HEK293 (cell line): ENCODE results near the gene ST7.

Experiments
- CTCF ChIA-PET: fragments of 350-600 bp; formaldehyde crosslinking; extraction: SDS; loops from one replicate; lab custom pipeline; 2021; ENCODE audit warnings: antibody characterized with exemption; lab: Yijun Ruan, JAX
- POLR2A ChIA-PET: fragments of 300-600 bp; formaldehyde crosslinking; extraction: SDS; loops from one replicate; lab custom pipeline; 2020; ENCODE audit warnings: antibody characterized with exemption, inconsistent platforms; lab: Yijun Ruan, JAX
- H3K27ac ChIP-seq: fragments of 200-500 bp; sonication (Bioruptor generic); 2 replicates; pipeline ENCODE4 v1.5.1; 2014; ENCODE audit warnings: low read depth, low read length, control low read depth, inconsistent platforms; ENCODE audit errors: extremely low read depth
- H3K36me3 ChIP-seq, 2 experiments: fragments of 200-500 bp in 1 of 2; sonication (Bioruptor generic) in 1 of 2; 1 replicate in 1 of 2; 2 replicates in 1 of 2; pipeline ENCODE4 v1.5.1; 2014 to 2017; ENCODE audit warnings: inconsistent platforms in 2 of 2, low read length in 2 of 2; ENCODE audit not compliant: control insufficient read depth in 2 of 2, insufficient read depth in 1 of 2
- H3K4me1 ChIP-seq: fragments of 200-500 bp; sonication (Bioruptor generic); 2 replicates; pipeline ENCODE4 v1.5.1; 2014; ENCODE audit warnings: mild to moderate bottlenecking, low read length, inconsistent platforms; ENCODE audit not compliant: control insufficient read depth, insufficient read depth
- H3K4me3 ChIP-seq: 2 replicates; pipeline ENCODE4 v1.5.1; 2011; ENCODE audit warnings: low read depth, mild to moderate bottlenecking, control low read depth, low read length, moderate library complexity
- H3K9me3 ChIP-seq: fragments of 200-500 bp; sonication (Bioruptor generic); 2 replicates; pipeline ENCODE4 v1.5.1; 2014; ENCODE audit warnings: low read depth, low read length, inconsistent platforms; ENCODE audit not compliant: control insufficient read depth, insufficient read depth
- GLI4 ChIP-seq: fragments of 450-650 bp; formaldehyde crosslinking; IDR thresholded peaks from 2 replicates; pipeline ENCODE4 v1.5.1; 2016; ENCODE audit warnings: missing biosample characterization, missing genetic modification characterization
- HOXD13 ChIP-seq: sonication (generic); formaldehyde crosslinking; IDR thresholded peaks from 2 replicates; pipeline ENCODE4 v1.8.0; 2022; ENCODE audit warnings: missing genetic modification reagents, borderline replicate concordance
- KLF16 ChIP-seq: fragments of 450-650 bp; formaldehyde crosslinking; IDR thresholded peaks from 2 replicates; pipeline ENCODE4 v1.5.1; 2017; ENCODE audit warnings: missing biosample characterization, missing genetic modification characterization
- KLF8 ChIP-seq: fragments of 450-650 bp; formaldehyde crosslinking; IDR thresholded peaks from 2 replicates; pipeline ENCODE4 v1.5.1; 2016; ENCODE audit warnings: missing biosample characterization, missing genetic modification characterization
- MEIS1 ChIP-seq: sonication (generic); formaldehyde crosslinking; IDR thresholded peaks from 2 replicates; pipeline ENCODE4 v1.8.1; 2022; ENCODE audit warnings: missing genetic modification reagents, mild to moderate bottlenecking, borderline replicate concordance
- OSR2 ChIP-seq: fragments of 450-650 bp; formaldehyde crosslinking; IDR thresholded peaks from 2 replicates; pipeline ENCODE4 v1.5.1; 2016; ENCODE audit warnings: missing biosample characterization, missing genetic modification characterization
- PRDM10 ChIP-seq: fragments of 450-650 bp; formaldehyde crosslinking; IDR thresholded peaks from 2 replicates; pipeline ENCODE4 v1.5.1; 2016; ENCODE audit warnings: missing biosample characterization, missing genetic modification characterization
- PRDM6 ChIP-seq: fragments of 450-650 bp; formaldehyde crosslinking; IDR thresholded peaks from 2 replicates; pipeline ENCODE4 v1.5.1; 2017; ENCODE audit warnings: missing biosample characterization, missing genetic modification characterization
- SETDB1 ChIP-seq: IDR thresholded peaks from one replicate; pipeline ENCODE4 v1.6.1; 2017; ENCODE audit warnings: mild to moderate bottlenecking, low read length, moderate library complexity, mixed read lengths; ENCODE audit not compliant: insufficient read length
- WT1 ChIP-seq: fragments of 450-650 bp; formaldehyde crosslinking; IDR thresholded peaks from 2 replicates; pipeline ENCODE4 v1.5.1; 2016; ENCODE audit warnings: missing biosample characterization, missing genetic modification characterization
- ZBTB6 ChIP-seq: fragments of 450-650 bp; formaldehyde crosslinking; IDR thresholded peaks from 2 replicates; pipeline ENCODE4 v1.5.1; 2017; ENCODE audit warnings: missing biosample characterization, missing genetic modification characterization
- ZEB2 ChIP-seq: fragments of 450-650 bp; formaldehyde crosslinking; IDR thresholded peaks from 2 replicates; pipeline ENCODE4 v1.5.1; 2016; ENCODE audit warnings: missing biosample characterization, missing genetic modification characterization
- ZNF133 ChIP-seq: fragments of 450-650 bp; formaldehyde crosslinking; IDR thresholded peaks from 2 replicates; pipeline ENCODE4 v1.5.1; 2016; ENCODE audit warnings: missing biosample characterization, missing genetic modification characterization
- ZNF140 ChIP-seq: fragments of 450-650 bp; formaldehyde crosslinking; IDR thresholded peaks from 2 replicates; pipeline ENCODE4 v1.5.1; 2016; ENCODE audit warnings: missing biosample characterization, missing genetic modification characterization
- ZNF202 ChIP-seq: fragments of 450-650 bp; formaldehyde crosslinking; IDR thresholded peaks from 2 replicates; pipeline ENCODE4 v1.5.1; 2016; ENCODE audit warnings: missing biosample characterization, missing genetic modification characterization, borderline replicate concordance
- ZNF214 ChIP-seq: fragments of 450-650 bp; formaldehyde crosslinking; IDR thresholded peaks from 2 replicates; pipeline ENCODE4 v1.5.1; 2017; ENCODE audit warnings: missing biosample characterization, mild to moderate bottlenecking, missing genetic modification characterization, borderline replicate concordance
- ZNF292 ChIP-seq: fragments of 450-650 bp; formaldehyde crosslinking; IDR thresholded peaks from 2 replicates; pipeline ENCODE4 v1.5.1; 2016; ENCODE audit warnings: low read depth, missing biosample characterization, missing genetic modification characterization, borderline replicate concordance
- ZNF335 ChIP-seq: fragments of 450-650 bp; formaldehyde crosslinking; conservative IDR thresholded peaks from 2 replicates; pipeline ENCODE4 v1.5.1; 2016; ENCODE audit warnings: missing biosample characterization, missing genetic modification characterization
- ZNF449 ChIP-seq: fragments of 450-650 bp; formaldehyde crosslinking; IDR thresholded peaks from 2 replicates; pipeline ENCODE4 v1.5.1; 2017; ENCODE audit warnings: missing biosample characterization, mild to moderate bottlenecking, missing genetic modification characterization, moderate library complexity
- ZNF48 ChIP-seq: fragments of 450-650 bp; formaldehyde crosslinking; IDR thresholded peaks from 2 replicates; pipeline ENCODE4 v1.5.1; 2016; ENCODE audit warnings: missing biosample characterization, missing genetic modification characterization
- ZNF510 ChIP-seq: fragments of 450-650 bp; formaldehyde crosslinking; IDR thresholded peaks from 2 replicates; pipeline ENCODE4 v1.5.1; 2018; ENCODE audit warnings: mild to moderate bottlenecking, missing genetic modification characterization, missing biosample characterization; ENCODE audit not compliant: insufficient replicate concordance
- ZNF548 ChIP-seq: fragments of 450-650 bp; formaldehyde crosslinking; IDR thresholded peaks from 2 replicates; pipeline ENCODE4 v1.5.1; 2016; ENCODE audit warnings: missing biosample characterization, missing genetic modification characterization
- ZNF555 ChIP-seq: fragments of 450-650 bp; formaldehyde crosslinking; conservative IDR thresholded peaks from 2 replicates; pipeline ENCODE4 v1.5.1; 2017; ENCODE audit warnings: missing biosample characterization, mild to moderate bottlenecking, missing genetic modification characterization, inconsistent platforms
- ZNF560 ChIP-seq: fragments of 450-650 bp; formaldehyde crosslinking; IDR thresholded peaks from 2 replicates; pipeline ENCODE4 v1.5.1; 2017; ENCODE audit warnings: missing biosample characterization, missing genetic modification characterization, borderline replicate concordance
- ZNF596 ChIP-seq: fragments of 450-650 bp; IDR thresholded peaks from 2 replicates; pipeline ENCODE4 v1.5.0; 2018; ENCODE audit warnings: missing biosample characterization, mild to moderate bottlenecking, missing genetic modification characterization, moderate library complexity
- ZNF623 ChIP-seq: fragments of 450-650 bp; formaldehyde crosslinking; IDR thresholded peaks from 2 replicates; pipeline ENCODE4 v1.5.1; 2016; ENCODE audit warnings: missing biosample characterization, missing genetic modification characterization
- ZNF654 ChIP-seq: fragments of 450-650 bp; formaldehyde crosslinking; IDR thresholded peaks from 2 replicates; pipeline ENCODE4 v1.5.1; 2016; ENCODE audit warnings: low read depth, missing biosample characterization, missing genetic modification characterization
- ZNF785 ChIP-seq: fragments of 450-650 bp; formaldehyde crosslinking; IDR thresholded peaks from 2 replicates; pipeline ENCODE4 v1.5.1; 2016; ENCODE audit warnings: missing biosample characterization, missing genetic modification characterization
- ZSCAN16 ChIP-seq: fragments of 450-650 bp; formaldehyde crosslinking; IDR thresholded peaks from 2 replicates; pipeline ENCODE4 v1.5.1; 2016; ENCODE audit warnings: missing biosample characterization, missing genetic modification characterization
- ZXDB ChIP-seq: fragments of 450-650 bp; formaldehyde crosslinking; IDR thresholded peaks from 2 replicates; pipeline ENCODE4 v1.5.1; 2016; ENCODE audit warnings: missing biosample characterization, missing genetic modification characterization

The ST7 gene

GRCh38 chr7:117096330-117096729 is 143.0 kb downstream of the ST7 start:
- H3K4me3 ChIP-seq: no peak overlapping the region
- POLR2A ChIA-PET: no interaction called here
- no peaks in the 10 kb centered on the region for H3K36me3 ChIP-seq
- TF ChIP-seq MEIS1 (no peak), ZNF214 (no peak), OSR2 (tag by site-specific recombination) (no peak), WT1 (tag by site-specific recombination) (no peak), ZNF133 (tag by site-specific recombination) (no peak), ZNF555 (tag by site-specific recombination) (no peak), KLF8 (no peak), ZNF785 (tag by site-specific recombination) (no peak), PRDM10 (tag by site-specific recombination) (no peak), ZBTB6 (tag by site-specific recombination) (no peak), ZNF48 (tag by site-specific recombination) (no peak), ZXDB (tag by site-specific recombination) (no peak), ZNF654 (tag by site-specific recombination) (no peak), KLF16 (no peak), ZEB2 (no peak), GLI4 (tag by site-specific recombination) (no peak)
- H3K27ac ChIP-seq: no peak overlapping the region
- CTCF ChIA-PET: interaction anchor here (0.9 kb wide), 1 partner anchor 12 kb away, joined by 3 read pairs; no protein-coding TSS in a partner anchor
- H3K9me3 ChIP-seq: no peaks in the 10 kb centered on the region
- no peaks in the 10 kb centered on the region for H3K4me1 ChIP-seq

- POLR2A ChIA-PET: no interaction called here
- no peak overlapping the region for H3K4me3 ChIP-seq
- H3K36me3 ChIP-seq: no peaks in the 10 kb centered on the region
- no peaks in the 10 kb centered on the region for H3K9me3 ChIP-seq
- no peak overlapping the region for H3K27ac ChIP-seq
- no peaks in the 10 kb centered on the region for H3K4me1 ChIP-seq
- TF ChIP-seq WT1 (tag by site-specific recombination): no peak
- TF ChIP-seq ZNF596 (tag by site-specific recombination): no peak
- no peak for TF ChIP-seq PRDM6 (tag by site-specific recombination)
- no peak for TF ChIP-seq ZNF510 (tag by site-specific recombination)
- TF ChIP-seq ZNF623 (tag by site-specific recombination): no peak
- TF ChIP-seq ZSCAN16 (tag by site-specific recombination): no peak
- no peak for TF ChIP-seq HOXD13 (CRISPR knock-in tag)
- no peak for TF ChIP-seq ZNF449 (tag by site-specific recombination)
- TF ChIP-seq ZXDB (tag by site-specific recombination): no peak
- no peak for TF ChIP-seq ZNF292 (tag by site-specific recombination)
- no peak for TF ChIP-seq ZNF548 (tag by site-specific recombination)
- no peak for TF ChIP-seq ZNF140 (tag by site-specific recombination)
- no peak for TF ChIP-seq ZNF560 (tag by site-specific recombination)
- no peak for TF ChIP-seq ZNF202 (tag by site-specific recombination)
- TF ChIP-seq SETDB1: no peak
- no peak for TF ChIP-seq ZNF335 (tag by site-specific recombination)
- TF ChIP-seq, all 188 proteins: peak for 0
- CTCF ChIA-PET: no interaction called here
Measured at GRCh38 chr7:117096942-117097341, 143.6 kb downstream of the ST7 start.
